ENCODE data around the gene SCN1B.
"Not testable (repeated sequence)": the region's sequence is repeated elsewhere in the genome, so short reads cannot be mapped to it uniquely, and the experiment has no call there.

Gene SCN1B

GRCh38 chr19:35000338-35000646, 30.0 kb upstream of the SCN1B start:
- no peak for DNase-seq
- intact Hi-C loops (cut with DNase I): no loop called here

- intact Hi-C loops (cut with DNase I): no loop called here
- peak in 4 of 10 donors; percentile 16 to 85 (median 76) for DNase-seq
These were observed 29.4 kb upstream of the SCN1B start for GRCh38 chr19:35000647-35001501.

- intact Hi-C loops (cut with DNase I): no loop called here
- peak in 3 of 10 donors; percentile 31 to 53 (median 40) for DNase-seq
These were observed 28.2 kb upstream of the SCN1B start for GRCh38 chr19:35002037-35002535.

- intact Hi-C loops (cut with DNase I): no loop called here
- peak in 3 of 10 donors; percentile 18 to 63 (median 58) for DNase-seq
These were observed 25.6 kb upstream of the SCN1B start for GRCh38 chr19:35004517-35005255.

GRCh38 chr19:35005256-35005977, 24.9 kb upstream of the SCN1B start:
- intact Hi-C loops (cut with DNase I): no loop called here
- peak in 3 of 10 donors; percentile 35 to 69 (median 67) for DNase-seq

GRCh38 chr19:35006007-35006341, 24.3 kb upstream of the SCN1B start:
- DNase-seq: peak in 2 of 10 donors; percentile 5 to 6
- intact Hi-C loops (cut with DNase I): not testable (repeated sequence)

- peak in 3 of 10 donors; percentile 12 to 25 (median 24) for DNase-seq
- intact Hi-C loops (cut with DNase I): no loop called here
These were observed 23.8 kb upstream of the SCN1B start for GRCh38 chr19:35006342-35006998.

GRCh38 chr19:35006999-35007365, 23.3 kb upstream of the SCN1B start:
- peak in 1 of 10 donors; percentile 59 for DNase-seq
- intact Hi-C loops (cut with DNase I): no loop called here

GRCh38 chr19:35007427-35007826, 22.8 kb upstream of the SCN1B start:
- intact Hi-C loops (cut with DNase I): not testable (repeated sequence)
- DNase-seq: peak in 2 of 10 donors; percentile 28 to 45

- intact Hi-C loops (cut with DNase I): no loop called here
- DNase-seq: no peak
These were observed 21.4 kb upstream of the SCN1B start for GRCh38 chr19:35008891-35009341.

GRCh38 chr19:35009424-35010415, 20.6 kb upstream of the SCN1B start:
- DNase-seq: no peak
- intact Hi-C loops (cut with DNase I): no loop called here

- DNase-seq: no peak
These were observed 19.1 kb upstream of the SCN1B start for GRCh38 chr19:35011091-35011689.

GRCh38 chr19:35011737-35012682, 18.3 kb upstream of the SCN1B start:
- intact Hi-C loops (cut with DNase I): no loop called here
- DNase-seq: no peak

More at GRCh38 chr19:35011091-35011689, 19.1 kb upstream of the SCN1B start:
- intact Hi-C loops (cut with DNase I): no loop called here

- intact Hi-C loops (cut with DNase I): loop anchor here (1.0 kb wide), 1 partner anchor 40 kb away; no protein-coding TSS in a partner anchor
- DNase-seq: peak in 8 of 10 donors; percentile 46 to 94 (median 68)
These were observed 17.0 kb upstream of the SCN1B start for GRCh38 chr19:35013041-35013819.

- DNase-seq: no peak
- intact Hi-C loops (cut with DNase I): loop anchor here (1.0 kb wide), 1 partner anchor 41 kb away; no protein-coding TSS in a partner anchor
These were observed 16.2 kb upstream of the SCN1B start for GRCh38 chr19:35013820-35014754.

Measured in posterior cingulate gyrus (tissue), 11 donors.